ENCODE data around the gene INMT. TPM values are rescaled to one million over a fixed set of nuclear protein-coding genes. Genes with fewer than 3 reads are reported as not detected.
A peak's percentile ranks its signal among the peaks of the same experiment; 100 is the strongest.

Gene INMT
- not detected for total RNA-seq (2021; fragmentation: NEBNext Ultra II Directional; extraction: Animal tissue kit (Norgen Biotek cat#: 25700))
- long read RNA-seq = 0 reads

GRCh38 chr7:30751696-30752273 is at the start of gene INMT:
Gene INMT, plus strand, starts transcription at chr7:30752135. Its CDS starts 16 bp downstream, at chr7:30752151.
- Mint-ChIP-seq H3K4me1 (ENCODE audit: low read depth) (peaks cover 17% of the 10 kb centered on the region), H3K4me3 (peak within 1 kb of the TSS; percentile 11), H3K36me3 (ENCODE audit: low read depth) (no peaks in the 10 kb centered on the region; the same call in 1 of the 2 replicates), H3K9me3 (no peaks in the 10 kb centered on the region), H3K27ac (peak within 1 kb of the TSS; percentile 57), H3K27me3 (ENCODE audit: insufficient read depth) (peaks cover 11% of the 10 kb centered on the region)
- no peak for TF ChIP-seq CTCF (IDR thresholded peaks at IDR 0.05)
- no peak for DNase-seq

GRCh38 chr7:30702200-30702599 is 49.7 kb upstream of the INMT start:
- Mint-ChIP-seq H3K27ac (no peak overlapping the region), H3K4me3 (no peak overlapping the region), H3K4me1 (ENCODE audit: low read depth) (no peaks in the 10 kb centered on the region), H3K9me3 (no peaks in the 10 kb centered on the region), H3K27me3 (ENCODE audit: insufficient read depth) (peaks cover 66% of the 10 kb centered on the region), H3K36me3 (ENCODE audit: low read depth) (no peaks in the 10 kb centered on the region)
- no peak for DNase-seq
- TF ChIP-seq CTCF (IDR thresholded peaks at IDR 0.05) = 0 out of 2 replicates have a peak, but pooled peaks have one; percentile 24

GRCh38 chr7:30703756-30704155 is 48.2 kb upstream of the INMT start:
- Mint-ChIP-seq H3K9me3 (no peaks in the 10 kb centered on the region), H3K27ac (no peak overlapping the region), H3K36me3 (ENCODE audit: low read depth) (no peaks in the 10 kb centered on the region), H3K4me1 (ENCODE audit: low read depth) (no peaks in the 10 kb centered on the region), H3K27me3 (ENCODE audit: insufficient read depth) (peaks cover 64% of the 10 kb centered on the region), H3K4me3 (no peak overlapping the region)
- no peak for DNase-seq
- TF ChIP-seq CTCF (IDR thresholded peaks at IDR 0.05) = no peak

- Mint-ChIP-seq H3K4me3 (no peak overlapping the region), H3K36me3 (ENCODE audit: low read depth) (no peaks in the 10 kb centered on the region), H3K9me3 (no peaks in the 10 kb centered on the region), H3K27me3 (ENCODE audit: insufficient read depth) (peaks cover 64% of the 10 kb centered on the region), H3K4me1 (ENCODE audit: low read depth) (no peaks in the 10 kb centered on the region), H3K27ac (no peak overlapping the region)
- no peak for DNase-seq
- no peak for TF ChIP-seq CTCF (IDR thresholded peaks at IDR 0.05)
Observed at GRCh38 chr7:30705008-30705407, 46.9 kb upstream of the INMT start.

GRCh38 chr7:30705596-30705995 is 46.3 kb upstream of the INMT start:
- peaks cover 64% of the 10 kb centered on the region for H3K27me3 Mint-ChIP-seq (ENCODE audit: insufficient read depth)
- no peak overlapping the region for H3K4me3 Mint-ChIP-seq
- no peak for TF ChIP-seq CTCF (IDR thresholded peaks at IDR 0.05)
- no peak for DNase-seq
- no peaks in the 10 kb centered on the region for H3K4me1 Mint-ChIP-seq (ENCODE audit: low read depth)
- H3K27ac Mint-ChIP-seq = no peak overlapping the region
- no peaks in the 10 kb centered on the region for H3K36me3 Mint-ChIP-seq (ENCODE audit: low read depth)
- H3K9me3 Mint-ChIP-seq = no peaks in the 10 kb centered on the region
